ENCODE results near the gene UBE2Q2. TPM values are rescaled to one million over a fixed set of nuclear protein-coding genes. Genes with fewer than 3 reads are reported as not detected.

Gene UBE2Q2
- polyA plus RNA-seq, 1 donor from 2014 or later: 83.8 TPM

DNA sequence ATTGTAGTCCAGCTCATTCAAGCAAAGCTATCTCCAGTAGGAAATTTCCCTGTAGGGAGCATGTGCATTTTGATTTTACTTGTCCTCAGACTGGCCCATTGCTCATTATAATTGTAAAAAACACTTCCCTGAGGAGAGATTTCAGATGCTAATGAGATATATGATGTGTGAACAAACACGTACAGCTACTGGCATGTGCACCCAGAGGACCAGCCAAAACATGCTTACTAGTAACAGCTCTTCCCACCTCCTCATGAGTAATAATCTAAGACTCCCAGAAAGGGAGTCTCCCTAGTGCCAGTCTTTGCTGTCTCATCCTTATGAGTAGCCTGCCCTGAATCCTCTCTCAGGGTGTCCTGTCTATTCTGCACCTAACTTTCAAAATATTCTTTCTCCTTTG lies 103.8 kb downstream of the UBE2Q2 start:
- Histone ChIP-seq H3K79me2 (replicated peaks; ENCODE audit: insufficient read depth, low read length) (no peaks in the 10 kb centered on the region), H4K20me1 (ENCODE audit: insufficient read depth) (no peaks in the 10 kb centered on the region), H3K27me3 (ENCODE audit: insufficient read depth, low read depth, low read length) (no peaks in the 10 kb centered on the region), H3F3A (ENCODE audit: insufficient read depth, low read length, poor library complexity, severe bottlenecking) (no peaks in the 10 kb centered on the region), H3K27ac (ENCODE audit: low read length) (no peak overlapping the region), H3K9ac (ENCODE audit: low read length) (no peak overlapping the region), H3K9me3 (ENCODE audit: low read length) (no peaks in the 10 kb centered on the region), H2AFZ (ENCODE audit: low read depth, low read length) (no peak overlapping the region), H3K36me3 (ENCODE audit: insufficient read depth, low read length) (no peaks in the 10 kb centered on the region), H3K4me3 (ENCODE audit: low read length) (no peak overlapping the region), H3K4me2 (ENCODE audit: low read length) (no peak overlapping the region), H3K9me2 (ENCODE audit: insufficient read depth, low read length) (no peaks in the 10 kb centered on the region)
- no peak for TF ChIP-seq RAD21 (conservative IDR thresholded peaks at IDR 0.05)
- no peak for TF ChIP-seq TAF1 (IDR thresholded peaks at IDR 0.05; ENCODE audit: low read depth)
- TF ChIP-seq EZH2 (IDR thresholded peaks at IDR 0.05; ENCODE audit: borderline replicate concordance, insufficient read depth, low read length, poor library complexity, severe bottlenecking): no peak
- TF ChIP-seq EP300 (conservative IDR thresholded peaks at IDR 0.05; ENCODE audit: poor library complexity, severe bottlenecking): no peak

DNA sequence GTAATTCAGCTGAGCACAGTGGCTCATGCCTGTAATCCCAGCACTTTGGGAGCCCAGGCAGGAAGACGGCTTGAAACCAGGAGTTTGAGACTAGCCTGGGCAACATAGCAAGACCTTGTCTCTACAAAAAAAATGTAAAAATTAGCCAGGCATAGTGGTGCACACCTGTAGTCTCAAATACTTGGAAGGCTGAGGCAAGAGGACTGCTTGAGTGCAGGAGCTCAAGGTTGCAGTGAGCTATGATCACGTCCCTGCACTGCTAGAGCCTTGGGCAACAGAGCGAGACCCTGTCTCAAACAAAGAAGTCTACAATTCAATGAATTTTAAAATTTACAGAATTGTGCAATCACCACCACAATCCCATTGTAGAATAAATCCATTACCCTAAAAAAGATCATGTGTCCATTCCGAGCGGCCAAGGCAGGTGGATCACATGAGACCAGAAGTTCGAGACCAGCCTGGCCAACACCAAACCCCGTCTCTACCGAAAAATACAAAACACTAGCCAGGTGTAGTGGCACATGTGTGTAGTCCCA lies 105.6 kb downstream of the UBE2Q2 start:
- H3K4me3 ChIP-seq (ENCODE audit: low read length): no peak overlapping the region
- no peaks in the 10 kb centered on the region for H3K36me3 ChIP-seq (ENCODE audit: insufficient read depth, low read length)
- H2AFZ ChIP-seq (ENCODE audit: low read depth, low read length): no peak overlapping the region
- no peaks in the 10 kb centered on the region for H3F3A ChIP-seq (ENCODE audit: insufficient read depth, low read length, poor library complexity, severe bottlenecking)
- no peak overlapping the region for H3K4me2 ChIP-seq (ENCODE audit: low read length)
- H3K79me2 ChIP-seq (replicated peaks; ENCODE audit: insufficient read depth, low read length): no peaks in the 10 kb centered on the region
- H3K9ac ChIP-seq (ENCODE audit: low read length): no peak overlapping the region
- H3K9me2 ChIP-seq (ENCODE audit: insufficient read depth, low read length): no peaks in the 10 kb centered on the region
- TF ChIP-seq SMC3 (conservative IDR thresholded peaks at IDR 0.05; ENCODE audit: poor library complexity) (no peak), MXI1 (conservative IDR thresholded peaks at IDR 0.05; ENCODE audit: poor library complexity, severe bottlenecking) (no peak), EP300 (conservative IDR thresholded peaks at IDR 0.05; ENCODE audit: poor library complexity, severe bottlenecking) (no peak)
- TF ChIP-seq, protein P1, sequence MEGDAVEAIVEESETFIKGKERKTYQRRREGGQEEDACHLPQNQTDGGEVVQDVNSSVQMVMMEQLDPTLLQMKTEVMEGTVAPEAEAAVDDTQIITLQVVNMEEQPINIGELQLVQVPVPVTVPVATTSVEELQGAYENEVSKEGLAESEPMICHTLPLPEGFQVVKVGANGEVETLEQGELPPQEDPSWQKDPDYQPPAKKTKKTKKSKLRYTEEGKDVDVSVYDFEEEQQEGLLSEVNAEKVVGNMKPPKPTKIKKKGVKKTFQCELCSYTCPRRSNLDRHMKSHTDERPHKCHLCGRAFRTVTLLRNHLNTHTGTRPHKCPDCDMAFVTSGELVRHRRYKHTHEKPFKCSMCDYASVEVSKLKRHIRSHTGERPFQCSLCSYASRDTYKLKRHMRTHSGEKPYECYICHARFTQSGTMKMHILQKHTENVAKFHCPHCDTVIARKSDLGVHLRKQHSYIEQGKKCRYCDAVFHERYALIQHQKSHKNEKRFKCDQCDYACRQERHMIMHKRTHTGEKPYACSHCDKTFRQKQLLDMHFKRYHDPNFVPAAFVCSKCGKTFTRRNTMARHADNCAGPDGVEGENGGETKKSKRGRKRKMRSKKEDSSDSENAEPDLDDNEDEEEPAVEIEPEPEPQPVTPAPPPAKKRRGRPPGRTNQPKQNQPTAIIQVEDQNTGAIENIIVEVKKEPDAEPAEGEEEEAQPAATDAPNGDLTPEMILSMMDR (IDR thresholded peaks at IDR 0.05; ENCODE audit: poor library complexity, severe bottlenecking): no peak
- H4K20me1 ChIP-seq (ENCODE audit: insufficient read depth): no peaks in the 10 kb centered on the region
- H3K27me3 ChIP-seq (ENCODE audit: insufficient read depth, low read depth, low read length): no peaks in the 10 kb centered on the region
- H3K27ac ChIP-seq (ENCODE audit: low read length): no peak overlapping the region
- H3K9me3 ChIP-seq (ENCODE audit: low read length): no peaks in the 10 kb centered on the region

Small RNA genes within 50 kb of the gene (small RNA-seq; reads per million reads assigned to genes)
- 0 reads per million in 3 experiments for gene RN7SL510P

Other genes with a start within 250 kb of the UBE2Q2 start
- gene SNUPN, start 217.7 kb upstream of the UBE2Q2 start, polyA plus RNA-seq: 19.0 and 21.7 TPM in 2 replicates
- 147 and 171 TPM in 2 replicates for gene IMP3, start 203.2 kb upstream of the UBE2Q2 start, polyA plus RNA-seq
- 0.14 and 0.20 TPM in 2 replicates for gene SNX33, start 195.5 kb upstream of the UBE2Q2 start, polyA plus RNA-seq
- not detected in 2 replicates for gene CSPG4, start 130.6 kb upstream of the UBE2Q2 start, polyA plus RNA-seq
- 44.2 and 52.3 TPM in 2 replicates for gene FBXO22, start 60.4 kb downstream of the UBE2Q2 start, polyA plus RNA-seq
- gene NRG4, start 169.0 kb downstream of the UBE2Q2 start, polyA plus RNA-seq: 1.4 TPM in 1 of 2 replicates, not detected in the other
- gene TMEM266, start 216.5 kb downstream of the UBE2Q2 start, polyA plus RNA-seq: 17.6 and 21.5 TPM in 2 replicates